Measurements from ENCODE around the gene CD7.

Gene CD7

GRCh38 chr17:82292251-82293154, 24.9 kb downstream of the CD7 start:
- Histone ChIP-seq H3K4me1 (ENCODE audit: control insufficient read depth, insufficient read depth, low read length) (peaks cover 9% of the 10 kb centered on the region; the same call in 1 of the 2 replicates), H3K4me3 (ENCODE audit: low read depth, low read length) (peak overlapping the region; percentile 80), H3K27ac (ENCODE audit: low read depth, low read length) (peak overlapping the region; percentile 78)

GRCh38 chr17:82291582-82292250, 25.7 kb downstream of the CD7 start:
- Histone ChIP-seq H3K9me3 (ENCODE audit: control insufficient read depth, insufficient read depth, low read depth, low read length) (peaks cover 4% of the 10 kb centered on the region; the same call in 1 of the 2 replicates), H3K27ac (ENCODE audit: low read depth, low read length) (no peak overlapping the region; the same call in 1 of the 2 replicates), H3K9ac (ENCODE audit: low read length) (peak overlapping the region; percentile 81), H3K36me3 (ENCODE audit: control insufficient read depth, insufficient read depth, low read length) (no peaks in the 10 kb centered on the region), H3K4me3 (ENCODE audit: low read depth, low read length) (peak overlapping the region; percentile 80), H3K27me3 (ENCODE audit: control insufficient read depth, insufficient read depth, low read length) (peaks cover 9% of the 10 kb centered on the region), H3K4me1 (ENCODE audit: control insufficient read depth, insufficient read depth, low read length) (peaks cover 5% of the 10 kb centered on the region; the same call in 1 of the 2 replicates)

More at GRCh38 chr17:82292251-82293154, 24.9 kb downstream of the CD7 start:
- Histone ChIP-seq H3K36me3 (ENCODE audit: control insufficient read depth, insufficient read depth, low read length) (no peaks in the 10 kb centered on the region), H3K9me3 (ENCODE audit: control insufficient read depth, insufficient read depth, low read depth, low read length) (peaks cover 1% of the 10 kb centered on the region; the same call in 1 of the 2 replicates), H3K27me3 (ENCODE audit: control insufficient read depth, insufficient read depth, low read length) (peaks cover 16% of the 10 kb centered on the region), H3K9ac (ENCODE audit: low read length) (peak overlapping the region; percentile 81)

- Histone ChIP-seq H3K9ac (ENCODE audit: low read length) (no peak overlapping the region), H3K4me1 (ENCODE audit: control insufficient read depth, insufficient read depth, low read length) (peaks cover 5% of the 10 kb centered on the region; the same call in 1 of the 2 replicates), H3K36me3 (ENCODE audit: control insufficient read depth, insufficient read depth, low read length) (no peaks in the 10 kb centered on the region), H3K27me3 (ENCODE audit: control insufficient read depth, insufficient read depth, low read length) (no peaks in the 10 kb centered on the region; the same call in 1 of the 2 replicates), H3K4me3 (ENCODE audit: low read depth, low read length) (no peak overlapping the region), H3K27ac (ENCODE audit: low read depth, low read length) (no peak overlapping the region), H3K9me3 (ENCODE audit: control insufficient read depth, insufficient read depth, low read depth, low read length) (peaks cover 4% of the 10 kb centered on the region; the same call in 1 of the 2 replicates)
Observed at GRCh38 chr17:82287868-82288801, 29.3 kb downstream of the CD7 start.

- Histone ChIP-seq H3K27me3 (ENCODE audit: control insufficient read depth, insufficient read depth, low read length) (no peaks in the 10 kb centered on the region; the same call in 1 of the 2 replicates), H3K4me1 (ENCODE audit: control insufficient read depth, insufficient read depth, low read length) (peaks cover 5% of the 10 kb centered on the region; the same call in 1 of the 2 replicates), H3K27ac (ENCODE audit: low read depth, low read length) (no peak overlapping the region), H3K4me3 (ENCODE audit: low read depth, low read length) (no peak overlapping the region), H3K9me3 (ENCODE audit: control insufficient read depth, insufficient read depth, low read depth, low read length) (peaks cover 4% of the 10 kb centered on the region; the same call in 1 of the 2 replicates), H3K36me3 (ENCODE audit: control insufficient read depth, insufficient read depth, low read length) (no peaks in the 10 kb centered on the region), H3K9ac (ENCODE audit: low read length) (no peak overlapping the region)
Observed at GRCh38 chr17:82287013-82287867, 30.2 kb downstream of the CD7 start.

GRCh38 chr17:82285141-82285540, 32.3 kb downstream of the CD7 start:
- no peaks in the 10 kb centered on the region; the same call in 1 of the 2 replicates for H3K27me3 ChIP-seq (ENCODE audit: control insufficient read depth, insufficient read depth, low read length)
- peaks cover 4% of the 10 kb centered on the region; the same call in 1 of the 2 replicates for H3K9me3 ChIP-seq (ENCODE audit: control insufficient read depth, insufficient read depth, low read depth, low read length)
- no peaks in the 10 kb centered on the region for H3K4me1 ChIP-seq (ENCODE audit: control insufficient read depth, insufficient read depth, low read length)
- no peak overlapping the region for H3K9ac ChIP-seq (ENCODE audit: low read length)
- H3K4me3 ChIP-seq (ENCODE audit: low read depth, low read length), result no peak overlapping the region
- no peak overlapping the region for H3K27ac ChIP-seq (ENCODE audit: low read depth, low read length)
- H3K36me3 ChIP-seq (ENCODE audit: control insufficient read depth, insufficient read depth, low read length), result no peaks in the 10 kb centered on the region

GRCh38 chr17:82283208-82283749, 34.1 kb downstream of the CD7 start:
- H3K36me3 ChIP-seq (ENCODE audit: control insufficient read depth, insufficient read depth, low read length), result no peaks in the 10 kb centered on the region
- peaks cover 5% of the 10 kb centered on the region; the same call in 1 of the 2 replicates for H3K4me1 ChIP-seq (ENCODE audit: control insufficient read depth, insufficient read depth, low read length)

GRCh38 chr17:82282239-82283207, 34.9 kb downstream of the CD7 start:
- Histone ChIP-seq H3K9me3 (ENCODE audit: control insufficient read depth, insufficient read depth, low read depth, low read length) (peaks cover 3% of the 10 kb centered on the region; the same call in 1 of the 2 replicates), H3K4me1 (ENCODE audit: control insufficient read depth, insufficient read depth, low read length) (peaks cover 9% of the 10 kb centered on the region), H3K4me3 (ENCODE audit: low read depth, low read length) (no peak overlapping the region), H3K27me3 (ENCODE audit: control insufficient read depth, insufficient read depth, low read length) (no peaks in the 10 kb centered on the region), H3K36me3 (ENCODE audit: control insufficient read depth, insufficient read depth, low read length) (no peaks in the 10 kb centered on the region), H3K9ac (ENCODE audit: low read length) (no peak overlapping the region), H3K27ac (ENCODE audit: low read depth, low read length) (no peak overlapping the region)

More at GRCh38 chr17:82283208-82283749, 34.1 kb downstream of the CD7 start:
- Histone ChIP-seq H3K4me3 (ENCODE audit: low read depth, low read length) (no peak overlapping the region), H3K9ac (ENCODE audit: low read length) (no peak overlapping the region), H3K9me3 (ENCODE audit: control insufficient read depth, insufficient read depth, low read depth, low read length) (peaks cover 4% of the 10 kb centered on the region; the same call in 1 of the 2 replicates), H3K27me3 (ENCODE audit: control insufficient read depth, insufficient read depth, low read length) (no peaks in the 10 kb centered on the region), H3K27ac (ENCODE audit: low read depth, low read length) (no peak overlapping the region)

- Histone ChIP-seq H3K27ac (ENCODE audit: low read depth, low read length) (no peak overlapping the region), H3K36me3 (ENCODE audit: control insufficient read depth, insufficient read depth, low read length) (no peaks in the 10 kb centered on the region), H3K4me1 (ENCODE audit: control insufficient read depth, insufficient read depth, low read length) (peaks cover 17% of the 10 kb centered on the region), H3K4me3 (ENCODE audit: low read depth, low read length) (no peak overlapping the region), H3K9ac (ENCODE audit: low read length) (no peak overlapping the region), H3K27me3 (ENCODE audit: control insufficient read depth, insufficient read depth, low read length) (no peaks in the 10 kb centered on the region), H3K9me3 (ENCODE audit: control insufficient read depth, insufficient read depth, low read depth, low read length) (no peaks in the 10 kb centered on the region)
Observed at GRCh38 chr17:82281502-82282238, 35.7 kb downstream of the CD7 start.
